HG02588 (cell line): ENCODE results near the gene TMCC1.
"Not testable (repeated sequence)": the region's sequence is repeated elsewhere in the genome, so short reads cannot be mapped to it uniquely, and the experiment has no call there.

Source experiments
- ATAC-seq: cut with Tn5 transposase; IDR thresholded peaks from one replicate; pipeline ENCODE4 v1.9.1; 2021; ENCODE audit warnings: mild to moderate bottlenecking, moderate library complexity; ENCODE audit not compliant: unreplicated experiment

TMCC1 gene

DNA sequence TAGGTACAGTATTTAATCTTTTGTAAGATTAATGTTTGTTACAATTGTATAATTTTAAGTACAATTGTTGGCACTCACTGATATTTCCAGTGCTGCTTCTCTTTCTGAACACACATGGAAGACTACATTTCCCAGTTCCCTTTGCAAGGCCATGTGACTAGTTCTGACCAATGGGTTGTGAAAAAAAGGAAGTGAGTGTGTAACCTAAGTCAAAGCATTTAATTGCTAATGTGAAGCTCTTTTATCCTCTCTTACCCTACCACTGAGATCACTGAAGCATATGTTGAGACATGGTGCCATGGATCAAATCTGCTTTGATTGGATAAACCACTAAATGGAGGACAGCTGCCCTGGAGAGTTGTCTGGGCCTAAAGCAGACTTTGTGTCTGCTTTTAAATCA lies 203.1 kb downstream of the TMCC1 start:
- no peak for ATAC-seq

DNA sequence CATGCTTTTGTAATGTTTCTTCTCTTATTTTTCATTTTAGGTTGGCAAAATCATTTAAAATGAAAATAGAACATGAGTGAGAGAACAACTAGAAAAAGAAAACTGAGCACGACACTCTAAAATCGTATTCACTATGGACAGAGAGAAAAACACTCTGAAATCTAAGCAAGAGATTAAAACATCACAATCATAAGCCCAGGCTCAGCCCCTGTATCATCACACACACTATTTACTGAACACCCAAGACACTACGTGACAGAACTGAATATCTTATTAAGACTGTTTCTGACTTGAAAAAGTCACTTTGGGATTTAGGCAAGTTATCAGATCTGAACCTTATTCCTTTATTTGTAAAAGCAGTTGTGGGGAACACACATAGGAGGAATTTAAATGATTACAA lies 204.5 kb downstream of the TMCC1 start:
- ATAC-seq = no peak

DNA sequence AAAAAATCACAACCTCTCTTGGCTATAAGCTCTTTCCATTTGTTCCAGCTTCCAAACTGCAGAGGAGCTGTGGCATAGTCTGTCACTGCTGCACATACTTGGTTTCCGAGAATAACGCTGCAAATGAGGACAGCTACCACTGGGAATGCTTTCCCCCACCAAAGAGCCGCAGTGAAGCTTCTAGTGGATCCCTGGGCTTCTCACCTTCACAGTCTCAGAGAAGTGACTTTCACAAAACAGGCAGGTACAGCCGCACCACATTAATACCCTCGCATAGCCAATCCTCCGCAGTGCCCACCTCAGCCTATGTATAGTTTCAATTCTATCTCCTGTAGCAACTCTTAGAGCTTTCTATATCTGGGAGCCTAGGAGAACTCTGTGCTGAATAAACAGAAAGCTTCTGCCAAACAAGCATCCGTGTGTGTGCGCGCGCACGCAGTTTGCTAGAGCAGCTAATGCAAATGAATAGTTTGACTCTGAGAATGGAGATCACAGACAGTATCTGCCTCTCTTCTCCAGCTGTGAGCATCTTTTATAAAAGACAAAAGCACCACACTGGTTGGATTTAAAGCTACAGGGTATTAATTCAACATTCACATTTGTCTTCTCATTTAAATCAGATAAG lies 205.1 kb downstream of the TMCC1 start:
- no peak for ATAC-seq

DNA sequence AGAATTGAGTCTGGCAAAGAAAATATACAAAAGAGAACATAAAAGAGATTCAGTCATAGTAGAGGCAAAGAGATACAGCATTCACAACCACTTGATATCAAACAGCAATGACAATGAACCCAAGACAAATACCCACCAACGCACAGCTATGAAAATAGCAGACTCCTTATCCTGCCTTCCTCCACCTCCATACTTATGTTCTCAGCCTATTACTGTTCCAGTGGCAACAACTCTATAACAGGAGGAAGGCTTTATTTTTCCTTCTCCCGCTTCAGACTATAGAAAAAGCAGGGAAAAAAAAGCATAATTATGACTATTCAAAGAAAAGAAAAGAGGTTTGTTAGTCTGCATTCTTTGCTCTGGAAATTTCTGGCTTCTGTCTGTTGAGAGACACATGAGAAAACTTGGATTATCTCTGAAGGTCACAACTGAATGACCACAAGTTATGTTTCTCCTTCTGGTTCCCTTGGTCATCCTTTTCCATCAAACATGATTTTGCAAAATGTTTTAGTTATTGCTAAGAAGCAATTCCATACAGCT lies 205.9 kb downstream of the TMCC1 start:
- no peak for ATAC-seq

DNA sequence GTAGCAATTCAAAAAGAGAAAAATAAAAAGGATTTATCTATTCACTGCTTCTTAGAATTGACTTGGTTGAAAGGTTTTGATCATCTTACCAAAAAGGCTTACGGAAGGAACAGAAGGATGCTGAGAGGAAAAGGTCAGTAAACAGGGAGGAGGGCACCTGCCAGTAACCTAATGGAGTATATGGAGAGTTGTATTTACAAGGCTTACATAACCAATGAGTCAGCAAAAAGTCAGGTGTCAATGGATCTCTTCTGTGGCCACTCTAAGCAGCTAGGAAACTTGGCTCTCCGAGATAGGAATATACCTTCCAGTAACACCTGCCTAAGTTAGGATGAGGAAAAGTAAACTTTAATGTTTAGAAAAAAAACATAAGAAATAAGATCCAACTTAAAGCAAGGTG lies 206.6 kb downstream of the TMCC1 start:
- ATAC-seq = no peak

DNA sequence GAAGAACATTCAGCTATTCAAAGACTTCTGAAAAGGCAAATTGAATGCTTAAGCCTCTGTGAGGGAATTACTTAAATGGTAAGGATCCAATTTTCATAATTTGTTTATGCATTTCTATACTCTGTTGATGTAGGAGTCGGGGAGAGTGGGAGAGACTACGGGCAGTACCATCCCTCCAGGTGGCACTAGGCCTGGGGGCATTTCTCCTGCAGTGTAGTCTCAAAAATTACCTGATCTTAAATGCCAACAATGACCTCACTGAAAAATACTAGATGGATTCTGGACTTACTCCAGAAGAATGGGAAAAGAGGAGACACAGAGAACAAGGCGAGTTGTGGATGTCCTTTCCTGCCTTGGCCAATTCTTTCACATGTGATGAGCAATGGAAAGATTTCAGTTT lies 209.2 kb downstream of the TMCC1 start:
- no peak for ATAC-seq

DNA sequence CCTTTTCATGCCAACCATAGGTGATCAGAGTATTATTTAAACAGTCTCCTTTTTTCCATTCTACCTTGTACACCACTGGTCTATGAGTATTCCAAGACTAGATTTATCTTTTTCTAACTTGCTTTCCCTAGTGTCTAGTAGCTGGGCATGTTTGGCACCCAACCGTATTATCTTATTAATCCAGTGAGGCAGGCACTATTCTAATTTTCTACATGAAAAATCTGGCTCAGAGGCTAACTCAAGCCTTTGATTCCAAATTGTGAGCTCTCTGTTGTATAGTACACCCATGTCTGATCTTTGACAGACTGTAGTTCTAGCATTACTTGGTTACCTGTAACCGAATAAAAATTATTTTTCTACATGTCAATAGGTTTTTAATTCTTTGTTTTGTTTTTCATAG lies 210.3 kb downstream of the TMCC1 start:
- no peak for ATAC-seq

DNA sequence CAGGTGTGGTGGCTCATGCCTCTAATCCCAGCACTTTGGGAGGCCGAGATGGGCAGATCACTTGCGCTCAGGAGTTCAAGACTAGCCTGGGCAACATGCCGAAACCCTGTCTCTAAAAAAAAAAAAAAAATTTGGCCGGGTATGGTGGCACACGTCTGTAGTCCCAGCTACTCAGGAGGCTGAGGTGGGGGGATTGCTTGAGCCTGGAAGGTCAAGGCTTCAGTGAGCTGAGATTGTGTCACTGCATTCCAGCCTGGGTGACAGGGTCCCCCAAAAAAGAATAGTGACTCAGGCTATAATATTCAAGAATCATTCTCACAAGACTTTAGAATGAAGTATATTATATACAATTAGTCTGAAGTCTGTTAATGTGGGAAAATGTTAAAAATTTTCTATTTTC lies 216.5 kb downstream of the TMCC1 start:
- no peak for ATAC-seq

DNA sequence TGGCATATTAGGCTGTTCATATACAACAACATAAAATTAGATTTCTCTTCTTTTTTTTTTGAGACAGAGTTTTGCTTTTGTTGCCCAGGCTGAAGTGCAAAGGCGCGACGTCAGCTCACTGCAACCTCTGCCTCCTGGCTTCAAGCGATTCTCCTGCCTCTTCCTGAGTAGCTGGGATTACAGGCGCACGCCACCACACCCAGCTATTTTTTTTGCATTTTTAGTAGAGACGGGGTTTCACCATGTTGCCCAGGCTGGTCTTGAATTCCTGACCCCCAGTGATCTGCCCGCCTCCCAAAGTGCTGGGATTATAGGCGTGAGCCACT lies 218.8 kb downstream of the TMCC1 start:
- ATAC-seq = not testable (repeated sequence)

DNA sequence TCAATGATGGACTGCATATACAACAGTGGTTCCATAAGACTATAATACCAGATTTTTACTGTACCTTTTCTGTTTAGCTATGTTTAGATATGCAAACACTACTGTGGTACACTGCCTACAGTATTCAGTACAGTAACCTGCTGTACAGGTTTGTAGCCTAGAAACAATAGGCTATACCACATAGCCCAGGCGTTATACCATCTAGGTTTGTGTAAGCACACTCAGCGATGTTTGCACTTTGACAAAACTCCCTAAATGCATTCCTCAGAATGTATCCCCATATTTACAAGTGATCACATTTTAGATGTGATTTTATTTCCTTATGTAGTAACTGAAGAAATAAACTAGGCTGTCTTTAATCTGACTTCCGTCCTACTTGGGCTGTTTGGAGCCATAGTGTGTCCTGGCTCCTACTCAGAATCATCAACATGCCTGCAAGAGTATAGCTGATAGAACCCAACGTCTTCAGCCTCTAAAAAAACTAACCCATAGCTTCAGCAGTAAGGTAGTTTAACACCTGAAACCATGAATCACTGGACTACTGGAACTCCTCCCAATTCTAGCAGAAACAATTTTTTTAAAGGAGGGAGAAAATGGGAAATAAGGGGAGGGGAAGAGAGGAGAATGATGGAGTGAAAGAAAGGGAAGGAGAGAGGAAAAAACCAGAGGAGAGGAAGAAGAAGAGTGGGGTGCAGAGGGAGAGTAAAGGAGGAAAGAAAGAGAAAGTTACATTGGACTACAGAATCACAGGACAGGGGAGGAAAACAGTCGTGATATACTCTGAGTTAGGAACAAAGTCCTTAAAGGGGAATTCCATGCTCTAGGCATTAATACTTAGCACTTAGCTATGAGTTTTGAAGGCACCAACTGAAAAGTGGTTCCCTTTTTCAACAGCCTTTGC lies 219.4 kb downstream of the TMCC1 start:
- ATAC-seq = no peak

DNA sequence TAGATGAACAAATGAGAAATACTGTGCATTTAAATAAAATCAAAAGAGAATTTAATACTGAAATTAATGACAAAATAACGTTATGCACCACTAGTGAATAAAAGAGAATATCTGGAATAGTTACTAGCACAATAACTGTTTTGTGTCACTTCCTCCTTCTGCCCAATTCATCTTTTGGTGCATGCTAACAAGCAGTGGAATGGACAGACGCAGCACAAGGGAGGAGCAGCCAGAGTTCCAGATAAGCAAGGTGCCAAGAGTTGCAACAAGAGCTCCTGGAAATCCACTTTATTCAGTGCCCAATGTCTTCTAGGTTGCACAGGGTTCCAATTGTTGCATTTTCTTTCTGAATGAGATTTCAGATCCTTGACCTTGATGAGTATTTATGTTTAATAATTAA lies 220.5 kb downstream of the TMCC1 start:
- no peak for ATAC-seq

DNA sequence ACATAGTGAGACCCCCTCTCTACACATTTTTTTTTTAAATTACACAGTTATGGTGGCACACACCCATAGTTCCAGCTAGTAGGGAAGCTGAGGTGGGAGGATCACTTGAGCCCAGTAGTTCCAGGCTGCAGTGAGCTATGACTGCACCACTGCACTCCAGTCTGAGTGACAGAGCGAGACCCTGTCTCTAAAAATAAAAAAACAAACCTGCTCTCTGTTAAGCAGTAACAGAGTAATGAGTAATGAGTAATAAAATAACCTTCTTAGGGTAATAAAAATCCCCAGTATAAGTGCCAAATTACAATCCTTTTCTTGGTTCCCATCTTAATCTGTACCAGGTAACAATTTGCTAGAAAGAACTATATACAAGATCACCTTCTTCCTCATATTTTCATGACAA lies 221.1 kb downstream of the TMCC1 start:
- ATAC-seq = no peak

DNA sequence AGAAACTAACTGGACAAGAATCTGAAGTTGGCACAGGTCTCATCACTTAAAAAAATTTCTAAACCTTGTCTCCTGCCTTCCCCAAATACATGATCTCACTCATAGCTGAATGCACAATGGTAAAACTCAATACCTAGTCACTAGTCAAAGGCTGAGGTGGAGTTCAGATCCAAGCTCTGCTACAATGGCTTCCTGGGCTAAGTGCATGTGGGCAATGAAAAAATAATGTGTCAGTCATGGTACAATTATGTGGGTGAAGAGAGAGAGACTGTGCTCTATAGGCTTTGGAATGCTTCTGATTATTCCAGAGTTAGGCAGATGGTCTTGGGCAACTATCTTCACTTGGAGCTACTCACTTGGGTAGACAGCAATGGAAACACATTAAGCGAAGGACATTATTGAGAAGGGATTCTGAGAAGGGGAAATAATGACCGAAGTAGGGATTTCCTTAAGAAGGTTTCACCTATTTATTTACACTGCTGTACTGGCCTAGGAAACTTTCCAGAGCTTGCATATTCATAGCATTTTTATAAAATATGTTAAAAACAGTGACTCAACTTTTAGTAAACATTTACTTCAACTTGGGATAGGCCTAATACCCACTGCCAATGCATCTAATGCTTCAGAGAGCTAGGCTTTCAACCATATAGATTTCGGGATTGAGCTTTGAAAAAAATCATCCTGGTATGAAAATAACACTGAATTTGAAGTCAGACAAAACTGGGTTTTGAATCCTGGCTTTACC lies 228.3 kb downstream of the TMCC1 start:
- ATAC-seq = no peak

DNA sequence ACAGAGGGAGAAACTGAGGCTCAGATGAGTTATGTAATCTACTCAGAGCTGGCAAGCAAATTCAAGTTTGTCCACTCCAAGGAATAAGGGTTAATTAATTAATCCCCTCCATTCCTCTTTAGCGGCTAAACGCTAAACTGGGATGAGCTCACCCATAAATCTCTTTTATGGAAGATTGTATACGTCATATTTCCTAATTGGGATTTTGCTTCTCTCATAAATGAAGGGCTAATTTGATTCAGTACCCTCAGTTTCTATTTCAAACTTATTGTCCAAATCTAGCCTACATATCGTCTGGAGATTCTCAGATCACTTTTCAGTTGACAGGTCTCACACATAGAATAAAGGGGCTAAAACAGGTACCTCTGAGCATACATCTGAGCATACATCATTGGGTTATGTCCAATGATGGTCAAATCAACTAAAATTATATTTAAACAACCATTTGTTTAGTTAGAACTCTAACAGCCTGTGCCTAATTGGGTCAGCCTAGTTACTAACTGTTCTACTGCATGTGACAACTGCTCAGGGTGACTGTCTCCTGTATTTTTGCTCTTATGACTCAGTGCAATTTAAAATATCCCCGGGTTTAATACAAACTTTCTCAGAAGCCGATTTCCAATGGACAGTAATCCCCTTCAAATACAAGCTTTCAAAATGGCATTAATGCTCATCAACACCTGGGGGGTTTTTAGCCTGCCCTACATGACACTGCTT lies 229.4 kb downstream of the TMCC1 start:
- ATAC-seq = no peak

DNA sequence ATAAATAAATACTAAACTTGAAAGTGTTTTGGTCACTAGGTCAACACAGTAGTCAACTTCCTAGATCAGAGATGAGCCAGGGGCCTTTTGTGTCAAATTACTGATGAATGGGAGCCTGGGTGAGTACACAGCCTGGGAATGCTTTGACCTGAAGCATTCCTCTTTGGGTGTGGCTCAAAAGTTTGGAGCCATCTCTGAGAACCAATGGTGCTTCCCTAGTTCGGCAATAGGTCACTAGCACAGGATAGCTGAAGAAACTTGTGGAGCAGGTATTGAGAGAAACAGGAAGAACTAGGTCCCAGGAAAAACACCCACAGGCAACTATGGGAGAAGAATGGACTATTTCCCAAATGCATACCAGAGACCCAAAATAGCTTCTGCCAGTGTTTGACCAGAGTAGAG lies 230.5 kb downstream of the TMCC1 start:
- ATAC-seq = no peak

DNA sequence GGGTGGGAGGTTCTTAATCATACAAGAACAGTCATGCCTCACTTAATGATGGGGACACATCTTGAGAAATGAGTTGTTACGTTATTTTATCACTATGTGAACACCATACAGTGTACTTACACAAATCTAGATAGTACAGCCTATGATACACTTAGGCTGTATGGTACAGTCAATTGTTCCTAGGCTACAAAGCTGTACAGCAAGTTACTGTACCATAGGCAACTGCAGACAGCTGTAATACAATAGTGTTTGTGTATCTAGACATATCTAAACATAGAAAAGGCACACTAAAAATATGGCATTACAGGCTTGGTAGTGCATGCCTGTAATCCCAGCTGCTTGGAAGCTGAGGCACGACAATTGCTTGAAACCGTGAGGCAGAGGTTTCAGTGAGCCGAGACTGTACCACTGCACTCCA lies 231.3 kb downstream of the TMCC1 start:
- ATAC-seq = no peak

DNA sequence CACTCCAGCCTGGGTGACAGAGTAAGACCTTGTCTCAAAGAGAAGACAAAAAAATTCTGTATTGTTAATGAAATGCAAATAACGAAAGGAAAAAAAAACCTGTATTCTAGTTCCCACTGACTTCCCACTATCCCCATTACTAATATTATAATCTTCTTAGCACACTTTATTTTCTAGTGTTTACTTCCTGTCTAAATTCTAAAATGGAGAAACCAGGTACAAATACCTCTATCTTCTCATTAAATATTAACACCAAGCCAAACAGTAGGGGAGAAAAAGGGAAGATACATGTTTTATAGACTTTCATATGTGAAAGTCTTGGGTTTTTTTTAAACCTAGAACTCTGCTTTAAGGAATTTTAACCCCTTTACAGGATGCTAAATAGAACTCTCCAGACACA lies 231.7 kb downstream of the TMCC1 start:
- ATAC-seq = no peak

DNA sequence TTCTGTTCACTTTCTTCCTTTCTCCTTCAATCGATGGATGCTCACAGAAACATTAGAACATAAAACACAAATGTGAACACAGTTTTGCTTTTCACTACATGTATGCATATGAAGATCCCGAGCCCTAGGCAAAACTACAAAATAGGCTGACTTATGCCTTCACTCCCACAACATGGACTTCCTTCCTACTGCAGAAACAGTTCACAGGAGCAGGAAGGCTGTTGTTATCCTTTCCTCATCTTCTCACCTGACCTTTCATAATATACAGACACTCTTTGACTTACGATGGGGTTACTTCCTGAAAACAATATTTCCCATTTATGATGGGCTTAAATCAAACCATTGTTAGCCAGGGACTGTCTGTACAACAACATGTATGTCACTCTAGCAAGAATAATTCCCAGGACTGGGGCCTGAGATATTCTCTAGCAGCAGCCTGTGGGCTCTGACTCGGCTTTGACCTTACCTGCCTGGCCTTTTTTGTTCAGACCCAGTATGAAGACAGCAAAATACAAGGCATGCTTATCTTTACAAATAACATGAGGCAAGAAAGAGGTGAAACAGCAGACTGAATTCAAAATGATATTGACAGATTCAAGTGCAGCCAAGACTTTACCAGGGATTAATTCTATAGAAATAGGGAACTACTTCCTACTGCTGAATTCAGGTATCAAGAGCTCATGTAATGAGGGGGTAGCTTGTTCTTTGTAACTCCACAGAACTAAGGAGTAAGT lies 235.2 kb downstream of the TMCC1 start:
- no peak for ATAC-seq

DNA sequence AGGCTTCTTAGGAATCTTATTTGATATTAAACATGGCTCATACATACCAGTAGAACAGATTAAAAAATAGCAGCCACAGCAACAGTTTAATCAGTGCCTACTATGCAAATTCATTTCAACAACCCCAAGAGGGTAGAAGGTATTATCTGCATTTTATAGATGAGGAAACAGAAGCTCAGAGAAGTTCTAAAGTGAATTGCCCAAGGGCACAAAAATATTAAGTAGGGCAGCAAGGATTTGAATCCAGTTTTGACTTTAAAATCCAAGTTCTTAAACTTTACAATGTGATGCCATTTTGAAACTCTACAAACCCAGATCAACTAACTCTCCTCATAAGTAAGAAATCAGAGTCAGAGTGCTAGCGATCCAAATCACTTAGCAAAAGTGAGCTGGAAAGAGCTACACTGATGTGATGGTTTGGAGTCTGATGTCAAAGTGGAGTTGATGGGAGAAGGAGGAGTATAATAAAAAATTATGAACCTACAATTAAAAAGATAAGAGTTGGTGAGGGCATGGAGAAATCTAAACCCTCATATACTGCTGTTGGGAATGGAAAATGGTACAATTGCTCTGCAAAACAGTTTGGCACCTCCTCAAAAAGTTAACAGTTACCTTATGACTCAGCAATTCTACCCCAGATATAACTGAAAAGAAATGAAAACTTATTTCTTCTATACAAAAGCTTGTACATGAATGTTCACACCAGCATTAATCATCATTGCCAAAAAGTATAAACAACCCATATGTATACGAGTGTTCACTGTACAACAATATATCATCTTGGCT lies 236.1 kb downstream of the TMCC1 start:
- no peak for ATAC-seq
